Left lobe of liver (tissue), 2 donors: Measurements from ENCODE around the gene SLC9A6. TPM values are rescaled to one million over a fixed set of nuclear protein-coding genes. Genes with fewer than 3 reads are reported as not detected.

Experiments used
- ATAC-seq: fragments of 200-7000 bp; cut with Tn5 transposase; one replicate; pipeline ENCODE4 v1.9.1; 2020; ENCODE audit warnings: mild to moderate bottlenecking, moderate library complexity
- DNase-seq: peaks from one replicate; pipeline ENCODE4 v3.0.0-alpha.2; 2020; ENCODE audit warnings: low spot score
- total RNA-seq: library from RNA; stranded (reverse); gene quantifications from one replicate; pipeline ENCODE4 v1.2.1, GENCODE V29; 2021
- donor health status: DM: no; HTN: no; CAD: no; lungs with moderate emphysema.
- donor health status: DM: no; HTN: yes; CAD: no.

SLC9A6 gene
- 3.2 TPM for total RNA-seq

DNA sequence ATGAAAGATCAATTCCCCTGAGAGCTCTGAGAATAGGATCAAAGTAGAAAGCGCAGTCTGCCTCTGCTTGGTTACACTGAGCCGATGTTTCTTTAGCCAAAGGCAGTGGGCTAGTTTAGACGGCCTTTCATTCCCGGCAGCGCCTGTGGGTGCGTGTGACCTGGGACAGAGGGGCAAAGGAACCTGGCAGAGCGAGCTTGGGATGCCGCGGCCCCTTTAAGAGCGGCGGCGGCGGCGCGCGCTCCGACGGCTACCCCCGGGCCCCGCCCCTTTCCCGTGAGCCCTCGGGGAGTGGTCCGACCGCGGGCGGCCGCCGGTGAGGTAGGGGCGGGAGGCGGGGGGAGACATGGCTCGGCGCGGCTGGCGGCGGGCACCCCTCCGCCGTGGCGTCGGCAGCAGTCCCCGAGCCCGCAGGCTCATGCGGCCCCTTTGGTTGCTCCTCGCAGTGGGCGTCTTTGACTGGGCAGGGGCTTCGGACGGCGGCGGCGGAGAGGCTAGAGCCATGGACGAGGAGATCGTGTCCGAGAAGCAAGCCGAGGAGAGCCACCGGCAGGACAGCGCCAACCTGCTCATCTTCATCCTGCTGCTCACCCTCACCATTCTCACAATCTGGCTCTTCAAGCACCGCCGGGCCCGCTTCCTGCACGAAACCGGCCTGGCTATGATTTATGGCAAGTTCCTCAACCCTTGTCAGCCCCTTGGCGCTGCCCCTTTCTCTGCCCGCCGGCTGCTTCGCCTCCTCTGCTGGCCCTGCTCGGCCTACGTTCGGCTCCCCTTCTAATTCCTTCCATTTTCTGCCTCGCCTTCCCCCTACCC is at the start of gene SLC9A6:
TSS of gene SLC9A6 (plus strand) at position 279 of the 816 bp plus-strand sequence. CDS start at position 503, 224 bp downstream.
- DNase-seq (peak; percentile 80), ATAC-seq (peak; percentile 98)

DNA sequence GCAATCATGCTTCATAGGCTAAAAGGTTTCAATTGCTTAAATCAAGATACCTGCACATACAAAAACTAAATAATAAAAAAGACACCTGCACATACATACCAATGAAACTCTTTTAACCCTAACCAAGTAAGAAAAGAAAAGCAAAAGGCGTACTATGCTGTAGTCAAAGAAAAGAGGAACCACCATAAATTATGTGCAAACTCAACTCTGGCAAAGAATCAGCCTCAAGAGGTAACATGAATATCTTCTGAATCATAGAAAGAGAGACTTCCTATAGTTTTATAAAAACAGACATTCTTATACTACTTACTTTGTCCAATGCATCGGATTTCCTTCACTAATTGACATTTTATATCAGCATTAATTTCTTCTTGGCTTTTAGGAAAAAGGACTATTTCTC is 40.7 kb upstream of the SLC9A6 start:
- DNase-seq (no peak), ATAC-seq (no peak)

DNA sequence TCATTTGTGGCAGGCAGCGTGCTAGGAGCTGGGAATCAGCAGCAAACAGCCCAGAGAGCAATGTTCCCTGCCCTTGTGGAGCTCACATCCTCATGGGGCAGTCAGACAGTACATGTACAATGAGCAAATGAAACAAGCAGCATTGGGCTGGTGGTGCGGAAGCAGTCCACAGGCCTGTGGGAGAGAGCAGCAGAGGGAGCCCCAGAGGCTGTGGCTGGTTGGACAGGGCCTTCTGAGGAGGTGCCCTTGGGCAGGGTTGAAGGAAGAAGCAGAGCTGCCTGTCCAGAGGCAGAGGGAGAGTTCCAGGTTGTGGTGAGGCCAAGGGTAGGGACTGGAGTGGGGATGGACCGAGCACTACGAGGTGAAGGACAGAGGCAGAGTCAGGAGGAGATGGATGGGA is 33.9 kb upstream of the SLC9A6 start:
- DNase-seq (no peak), ATAC-seq (no peak)

DNA sequence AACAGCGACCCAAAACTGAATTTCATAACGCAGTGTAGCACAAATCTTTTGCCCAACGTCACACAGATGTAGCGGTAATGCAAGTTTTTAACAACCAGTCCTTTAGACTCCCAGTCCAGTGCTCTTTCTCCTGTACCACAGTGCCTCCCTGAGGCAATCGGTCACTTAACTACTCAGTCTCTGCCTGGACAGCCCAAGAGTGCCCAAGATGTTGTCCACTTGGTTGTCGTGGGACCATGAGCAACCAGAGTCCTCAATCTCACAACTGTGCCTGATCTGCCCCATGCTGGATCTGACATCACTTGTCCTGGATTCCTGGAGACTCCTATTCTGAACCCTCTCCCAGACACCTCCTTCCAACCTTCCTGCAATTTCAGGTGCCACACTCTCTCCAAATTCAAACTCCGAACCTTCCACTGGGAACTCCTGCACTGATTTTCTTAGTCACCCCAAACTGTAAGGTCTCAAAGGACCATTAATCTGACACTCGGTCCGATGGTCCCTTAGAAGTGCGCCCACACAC is 12.1 kb upstream of the SLC9A6 start:
- peak; percentile 38 for DNase-seq
- ATAC-seq = peak; percentile 28

DNA sequence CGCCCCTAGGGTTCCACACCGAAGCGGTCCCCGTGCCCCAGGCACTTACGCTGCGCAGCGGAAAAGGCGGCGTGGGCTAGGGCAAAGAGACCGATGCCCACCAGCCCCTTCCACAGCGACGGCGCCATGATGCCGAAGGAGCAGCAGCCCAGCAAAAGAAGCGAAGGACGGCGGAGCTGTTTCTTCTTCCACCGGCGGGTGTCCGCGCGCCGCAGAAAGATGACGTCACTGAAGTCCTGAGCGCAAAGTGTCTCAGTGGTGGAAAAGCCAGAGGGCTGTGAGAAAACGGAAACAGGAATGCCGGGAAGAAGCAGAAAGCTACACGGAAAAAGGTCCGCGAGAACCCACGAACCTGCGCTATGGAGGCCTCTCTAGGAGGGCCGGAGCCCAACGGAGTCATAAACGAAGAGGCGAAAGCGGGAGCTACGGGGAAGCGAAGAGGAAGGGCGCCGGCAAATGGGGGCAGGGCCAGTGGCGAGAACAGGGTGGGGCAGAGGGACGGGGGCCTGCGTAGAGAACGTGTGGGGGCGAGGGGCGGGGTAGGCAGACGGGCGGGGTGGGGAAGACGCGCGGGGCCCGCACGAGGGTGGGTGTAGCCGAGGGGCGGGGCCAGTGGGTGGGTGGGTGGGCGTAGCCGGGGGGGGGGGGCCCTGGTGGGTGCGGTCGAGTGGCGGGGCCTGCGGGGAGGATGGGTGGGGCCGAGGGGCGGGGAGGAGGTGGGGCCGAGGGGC is 11.5 kb upstream of the SLC9A6 start, which contains the start of gene MMGT1:
TSS of gene MMGT1 (minus strand) at position 441 of the 731 bp plus-strand sequence. CDS start at position 128, 313 bp downstream.
- ATAC-seq = peak; percentile 87
- peak; percentile 85 for DNase-seq

DNA sequence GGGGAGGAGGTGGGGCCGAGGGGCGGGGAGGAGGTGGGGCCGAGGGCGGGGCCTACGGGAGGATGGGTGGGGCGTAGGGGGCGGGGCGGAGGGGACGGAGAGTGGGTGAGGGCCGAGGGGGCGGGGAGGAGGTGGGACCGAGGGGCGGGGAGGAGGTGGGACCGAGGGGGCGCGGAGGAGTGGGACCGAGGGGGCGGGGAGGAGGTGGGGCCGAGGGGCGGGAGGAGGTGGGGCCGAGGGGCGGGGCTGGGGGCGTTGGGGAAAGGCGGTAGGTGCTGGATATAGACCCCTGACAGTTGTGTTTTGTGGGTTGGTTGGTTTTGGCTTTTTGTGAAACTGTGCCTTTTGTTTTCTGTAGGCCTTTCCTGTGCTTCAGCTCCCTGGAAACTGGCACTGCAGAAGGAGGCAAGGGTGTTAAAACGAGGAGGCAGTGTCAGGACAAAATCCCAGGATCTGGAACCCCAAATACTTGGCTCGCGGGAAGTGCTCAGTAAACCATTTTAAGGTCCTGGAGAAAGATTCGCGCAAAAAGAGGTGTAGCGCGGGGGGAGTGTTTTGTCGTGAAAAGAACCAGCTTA is 10.9 kb upstream of the SLC9A6 start:
- peak; percentile 70 for DNase-seq
- ATAC-seq = peak; percentile 84

DNA sequence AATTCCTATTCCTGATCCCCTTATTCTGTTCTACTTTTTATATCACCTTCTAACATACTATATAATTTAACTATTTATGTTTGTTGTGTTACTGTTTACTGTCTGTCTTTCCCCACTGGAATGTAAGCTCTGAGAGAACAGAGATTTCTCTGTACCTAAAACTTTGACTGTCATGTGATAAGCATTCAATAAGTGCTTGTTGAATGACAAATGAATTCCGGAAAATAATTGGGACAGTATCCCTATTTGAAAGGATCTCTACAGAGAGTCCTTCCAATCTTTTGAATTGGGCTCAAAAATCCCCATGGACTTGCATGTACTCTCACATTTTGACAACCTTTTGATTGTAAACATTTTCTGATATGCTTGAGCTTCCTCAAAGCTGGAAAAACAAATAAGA is 9.8 kb upstream of the SLC9A6 start:
- DNase-seq = no peak
- no peak for ATAC-seq

DNA sequence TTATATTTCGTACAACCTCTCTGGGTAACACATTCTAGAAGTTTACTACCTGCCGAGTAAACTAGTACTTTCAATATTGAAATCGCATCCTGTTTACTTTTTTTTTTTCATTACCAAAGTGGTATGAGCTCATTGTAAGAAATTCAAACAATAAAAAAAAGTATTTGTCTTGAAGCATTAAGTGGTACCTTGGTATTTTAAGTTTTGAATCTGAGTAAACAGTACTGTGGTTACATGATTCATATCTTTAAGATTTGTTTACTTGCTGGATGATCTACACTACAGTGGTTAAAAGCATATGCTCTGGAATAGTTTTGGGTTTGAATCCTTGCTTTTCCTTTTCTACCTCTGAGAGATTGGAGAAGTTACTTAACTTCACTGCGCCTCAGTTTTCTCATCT is 7.6 kb upstream of the SLC9A6 start:
- DNase-seq = no peak
- ATAC-seq = no peak

DNA sequence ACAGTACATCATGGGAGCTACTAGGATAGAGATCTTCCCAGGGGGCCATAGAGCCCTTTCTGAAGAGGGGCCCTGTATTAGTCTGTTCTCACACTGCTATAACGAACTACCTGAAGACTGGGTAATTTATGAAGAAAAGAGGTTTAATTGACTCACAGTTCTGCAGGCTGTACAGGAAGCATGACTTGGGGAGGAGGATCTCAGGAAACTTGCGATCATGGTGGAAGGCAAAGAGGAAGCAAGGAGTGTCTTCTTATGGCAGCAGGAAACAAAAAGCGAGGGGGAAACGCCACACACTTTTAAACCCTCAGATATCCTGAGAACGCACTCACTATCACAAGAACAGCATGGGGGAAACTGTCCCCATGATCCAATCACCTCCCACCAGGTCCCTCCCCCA is 4.2 kb upstream of the SLC9A6 start:
- DNase-seq (no peak), ATAC-seq (no peak)

DNA sequence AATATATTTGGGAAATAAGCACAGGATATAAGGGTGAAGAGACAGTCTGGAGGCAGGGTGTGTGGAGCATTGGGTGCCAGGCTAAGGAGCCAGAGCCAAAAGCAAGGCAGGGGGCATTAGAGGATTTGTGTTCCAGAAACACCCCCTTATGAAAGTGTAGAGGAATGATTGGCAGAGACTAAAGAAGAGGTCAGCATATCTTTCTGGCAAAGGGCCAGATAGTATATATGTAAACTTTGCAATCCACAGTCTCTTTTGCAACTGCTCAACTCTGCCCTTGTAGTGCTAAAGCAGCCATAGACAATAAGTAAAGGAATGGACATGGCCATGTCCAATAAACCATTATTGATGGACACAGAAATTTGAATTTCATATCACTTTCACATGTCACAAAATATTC is 3.6 kb upstream of the SLC9A6 start:
- DNase-seq = no peak
- no peak for ATAC-seq

DNA sequence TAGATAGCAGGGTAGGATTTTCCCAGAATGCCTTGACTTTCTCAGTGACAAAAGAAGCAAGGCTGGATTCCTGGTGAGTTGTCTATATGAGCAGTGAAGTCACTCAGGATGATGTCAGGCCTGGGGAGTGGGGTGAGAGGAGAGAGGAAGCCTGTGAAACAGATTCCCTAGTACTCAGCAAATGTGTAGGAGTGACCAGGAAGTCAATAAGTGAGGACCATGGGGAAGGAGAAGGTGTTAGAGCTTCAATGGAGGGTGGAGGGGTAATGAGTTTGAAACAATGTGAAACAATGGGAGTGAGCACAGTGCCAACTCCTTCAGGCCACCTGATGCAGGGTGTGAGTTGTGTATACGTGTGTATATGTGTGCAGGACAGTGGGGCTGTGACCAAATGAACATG is 2.4 kb upstream of the SLC9A6 start:
- ATAC-seq (no peak), DNase-seq (no peak)

DNA sequence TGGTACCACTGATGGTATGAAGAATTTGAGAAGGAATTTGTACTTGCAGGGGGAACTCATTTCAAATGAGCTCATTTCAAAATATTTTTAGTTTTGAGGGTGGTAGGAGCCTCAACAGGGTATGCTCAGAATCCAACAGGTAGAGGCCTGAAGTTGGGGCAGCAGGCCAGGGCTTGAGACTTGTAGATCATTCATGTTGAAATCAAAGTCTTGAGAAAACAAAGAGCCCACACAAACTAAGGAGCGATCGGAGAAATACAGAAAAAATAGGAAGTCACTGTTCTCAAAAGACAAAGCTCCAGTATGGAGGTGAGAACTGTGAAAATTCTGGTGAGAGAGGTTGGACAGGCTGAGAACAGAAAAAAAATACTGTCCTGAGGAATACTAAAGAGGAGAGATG is 979 bp upstream of the SLC9A6 start:
- DNase-seq (no peak), ATAC-seq (no peak)

DNA sequence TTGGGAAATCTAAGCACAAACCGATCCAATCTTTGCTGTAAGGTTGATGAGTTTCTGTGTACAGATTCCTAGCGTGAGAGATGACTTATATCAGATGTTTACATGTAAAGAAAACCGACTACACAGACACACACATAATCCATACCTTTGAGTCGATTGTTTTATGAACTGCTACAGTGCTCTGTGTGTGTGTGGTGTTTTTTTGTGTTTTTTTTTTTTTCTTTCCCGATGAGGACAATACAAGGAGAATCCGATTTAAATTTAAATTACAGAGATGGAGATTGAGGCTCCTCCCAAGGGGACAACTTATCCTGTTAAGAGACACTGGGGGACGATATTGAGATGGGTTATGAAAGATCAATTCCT is 461 bp upstream of the SLC9A6 start:
- no peak for DNase-seq
- peak; percentile 3 for ATAC-seq

DNA sequence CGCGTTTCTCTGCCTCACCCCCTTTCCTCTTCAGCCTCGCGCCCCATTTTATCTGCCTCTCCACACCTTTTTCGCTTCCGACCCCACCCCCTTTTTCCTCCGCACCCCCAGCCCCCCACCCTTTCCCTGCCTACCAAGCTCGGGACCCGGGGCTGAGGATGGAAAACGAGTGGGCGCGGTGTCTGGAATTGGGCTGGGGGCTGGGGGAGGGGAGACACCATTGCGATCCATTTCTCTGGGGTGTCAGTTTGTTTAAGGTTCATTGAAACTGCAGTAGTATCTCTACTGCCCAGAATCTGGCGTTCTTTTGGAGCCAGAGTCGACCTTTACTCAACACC is 707 bp downstream of the SLC9A6 start:
- ATAC-seq (peak; percentile 43), DNase-seq (no peak)

DNA sequence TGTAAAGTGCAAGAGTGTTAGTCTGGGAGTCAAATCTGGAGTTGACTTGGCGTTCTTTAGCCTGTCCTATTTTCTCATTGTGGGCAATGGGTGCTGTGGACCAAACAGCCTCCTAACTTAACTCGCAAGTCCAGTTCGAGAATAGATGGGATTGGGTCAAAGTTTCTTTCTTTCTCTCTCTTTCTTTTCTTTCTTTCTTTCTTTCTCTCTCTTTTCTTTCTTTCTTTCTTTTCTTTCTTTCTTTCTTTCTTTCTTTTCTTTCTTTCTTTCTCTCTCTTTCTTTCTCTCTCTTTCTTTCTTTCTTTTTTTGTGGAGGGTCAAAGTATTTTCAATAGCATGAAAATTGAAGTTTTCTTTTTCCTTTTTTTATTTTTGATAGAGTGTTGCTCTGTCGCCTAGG is 3.0 kb downstream of the SLC9A6 start:
- DNase-seq (no peak), ATAC-seq (no peak)

DNA sequence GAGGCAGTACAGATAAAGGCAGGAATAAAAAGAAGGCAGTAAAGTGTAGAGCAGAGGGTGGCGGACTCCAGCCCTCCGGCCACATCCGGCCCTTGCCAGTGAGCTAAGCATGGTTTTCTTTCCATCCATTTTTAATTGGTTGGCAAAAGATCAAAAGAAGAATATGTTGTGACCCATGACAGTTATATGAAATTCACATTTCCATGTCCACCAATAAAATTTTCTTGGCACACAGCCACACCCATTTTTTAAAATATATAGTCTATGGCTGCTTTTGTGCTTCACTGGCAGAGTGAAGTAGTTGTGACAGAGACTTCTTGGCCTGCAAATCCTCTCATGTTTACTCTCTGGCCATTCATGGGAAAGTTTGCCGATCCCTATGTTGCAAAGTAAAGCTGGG is 29.8 kb downstream of the SLC9A6 start:
- ATAC-seq = no peak
- DNase-seq = no peak

DNA sequence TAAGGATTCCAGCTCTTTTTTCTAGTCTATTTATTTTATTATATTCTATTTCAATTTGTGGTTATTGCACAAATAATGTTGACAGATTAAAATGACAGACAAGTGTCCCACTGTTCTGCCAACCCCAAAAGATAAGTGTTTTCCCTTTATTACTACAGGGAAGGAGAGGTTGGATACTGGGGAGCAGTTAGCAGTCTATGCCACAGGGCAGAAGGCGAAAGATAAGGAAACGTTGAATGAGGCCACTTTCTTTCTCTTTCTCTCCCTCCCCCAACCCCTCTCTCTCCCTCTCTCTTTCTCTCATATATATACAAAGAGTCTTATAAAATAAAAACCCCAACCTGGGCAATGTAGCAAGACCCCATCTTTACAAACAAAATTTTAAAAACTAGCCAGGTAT is 31.6 kb downstream of the SLC9A6 start:
- DNase-seq (no peak), ATAC-seq (no peak)

DNA sequence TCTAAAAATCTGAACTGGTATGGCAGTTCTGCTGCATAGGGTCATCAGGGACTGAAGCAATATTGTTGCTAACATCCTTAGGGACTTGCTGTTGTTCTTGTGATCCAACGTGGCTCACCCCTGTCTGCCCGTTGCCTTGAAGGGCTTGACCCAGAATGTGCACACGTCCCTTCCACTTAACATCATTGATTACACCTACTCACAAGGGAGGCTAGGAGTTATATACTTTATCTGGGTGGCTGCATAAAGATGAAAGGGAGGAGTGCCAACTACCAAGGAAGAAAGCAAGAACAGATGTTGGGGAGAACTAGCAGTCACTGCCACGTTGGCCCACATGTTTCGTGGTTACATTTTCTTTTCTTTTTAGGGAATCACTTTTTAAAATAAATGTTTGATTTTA is 34.0 kb downstream of the SLC9A6 start:
- no peak for DNase-seq

DNA sequence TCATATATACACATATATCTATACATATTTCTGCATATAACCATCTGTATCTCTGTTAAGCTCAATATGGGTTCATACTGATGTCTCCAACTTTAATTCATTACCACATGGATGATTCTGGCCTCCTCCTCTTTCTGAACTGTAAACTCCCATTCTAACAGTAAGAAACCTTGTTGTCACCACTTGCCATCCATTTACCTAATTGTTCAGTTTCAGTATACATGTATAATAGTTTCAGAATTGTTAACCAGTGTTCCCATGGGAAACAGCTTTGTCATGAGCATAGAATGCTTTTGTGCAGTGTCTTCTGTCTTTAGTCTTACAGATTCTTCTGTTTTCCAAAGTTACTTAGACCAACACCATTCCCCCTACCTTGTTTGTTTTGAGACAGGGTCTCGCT is 35.9 kb downstream of the SLC9A6 start:
- ATAC-seq (no peak), DNase-seq (no peak)

More for the DNA sequence above, 34.0 kb downstream of the SLC9A6 start:
- no peak for ATAC-seq

DNA sequence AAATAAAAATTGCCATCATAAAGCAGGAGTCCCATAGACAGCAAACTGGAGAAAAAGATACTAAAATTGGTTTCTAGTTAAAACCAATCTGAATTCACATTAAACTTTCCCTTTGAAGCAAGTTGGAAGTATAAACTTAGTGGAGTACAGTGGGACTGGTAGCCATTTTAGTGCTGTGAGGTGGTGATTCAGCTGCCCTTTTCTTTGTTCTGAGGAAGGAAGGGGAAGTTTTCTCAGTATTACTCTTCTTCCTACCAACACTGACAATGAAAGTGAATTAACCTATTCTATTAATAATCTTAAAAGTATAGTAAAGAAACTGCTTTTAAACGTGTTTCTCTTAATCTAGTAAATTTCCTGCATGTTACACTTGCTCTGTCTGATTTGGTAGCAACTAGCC is 36.7 kb downstream of the SLC9A6 start:
- ATAC-seq (no peak), DNase-seq (no peak)

DNA sequence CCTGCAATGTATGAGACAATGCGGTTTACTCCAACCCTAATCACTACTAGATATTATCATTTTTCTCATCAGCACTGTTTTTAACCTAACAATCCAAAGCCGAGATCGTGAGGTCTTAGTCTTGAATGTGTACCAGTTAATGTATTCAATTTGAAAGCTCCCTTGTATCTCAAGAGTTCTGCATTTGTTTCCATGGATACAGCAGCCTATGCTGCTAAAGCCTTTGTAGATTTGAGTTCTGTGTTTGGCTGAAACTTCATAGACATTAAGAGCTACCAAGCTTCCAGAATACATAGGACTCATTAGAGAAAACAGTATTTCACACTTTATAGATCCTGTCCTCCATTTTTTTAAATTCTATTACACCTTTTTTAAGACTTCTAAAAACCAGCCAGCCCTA is 39.9 kb downstream of the SLC9A6 start:
- ATAC-seq = no peak
- no peak for DNase-seq
